Mesenchymal stem cell (in vitro differentiated cells and primary cell): ENCODE results near the gene DRC7.
A peak's percentile ranks its signal among the peaks of the same experiment; 100 is the strongest.

Source experiments
- DNase-seq: peaks from one replicate; pipeline ENCODE4 v3.0.0-alpha.2; 2013
- H2AFZ ChIP-seq: one replicate; pipeline ENCODE4 v1.6.1; 2013; ENCODE audit warnings: low read depth, mild to moderate bottlenecking, control low read depth, inconsistent platforms, low read length, moderate library complexity
- H2AK5ac ChIP-seq: 2 replicates; pipeline ENCODE4 v1.6.1; 2013; ENCODE audit warnings: low read length, moderate library complexity, mild to moderate bottlenecking, inconsistent platforms; ENCODE audit not compliant: severe bottlenecking
- H2BK120ac ChIP-seq: one replicate; pipeline ENCODE4 v1.6.1; 2013; ENCODE audit warnings: low read depth, mild to moderate bottlenecking, inconsistent platforms, low read length, moderate library complexity
- H2BK12ac ChIP-seq, 2 experiments: one replicate each; pipeline ENCODE4 v1.6.1; 2013; ENCODE audit warnings: inconsistent platforms in 2 of 2, low read length in 2 of 2, mild to moderate bottlenecking in 2 of 2, moderate library complexity in 2 of 2, control low read depth in 1 of 2
- H2BK15ac ChIP-seq: one replicate; pipeline ENCODE4 v1.6.1; 2013; ENCODE audit warnings: mild to moderate bottlenecking, low read depth, inconsistent platforms; ENCODE audit not compliant: poor library complexity, severe bottlenecking
- H2BK5ac ChIP-seq: 2 replicates; pipeline ENCODE4 v1.6.1; 2013; ENCODE audit warnings: low read depth, mild to moderate bottlenecking, low read length, control low read depth, inconsistent platforms; ENCODE audit not compliant: poor library complexity, severe bottlenecking
- H3K14ac ChIP-seq, 2 experiments: one replicate each; pipeline ENCODE4 v1.6.1; 2013; ENCODE audit warnings: inconsistent platforms in 2 of 2, low read length in 2 of 2, control low read depth in 1 of 2, mild to moderate bottlenecking in 1 of 2, moderate library complexity in 1 of 2
- H3K18ac ChIP-seq, 2 experiments: one replicate each; pipeline ENCODE4 v1.6.1; 2013; ENCODE audit warnings: inconsistent platforms in 2 of 2, low read length in 2 of 2, control low read depth in 1 of 2, low read depth in 1 of 2, mild to moderate bottlenecking in 1 of 2
- H3K23ac ChIP-seq, 2 experiments: one replicate each; pipeline ENCODE4 v1.6.1; 2013; ENCODE audit warnings: inconsistent platforms in 2 of 2, low read length in 2 of 2, mild to moderate bottlenecking in 2 of 2, moderate library complexity in 2 of 2, control low read depth in 1 of 2
- H3K27ac ChIP-seq: 2 replicates; pipeline ENCODE4 v1.5.1; 2013; ENCODE audit warnings: mild to moderate bottlenecking, moderate library complexity, low read length, control low read depth, inconsistent platforms; ENCODE audit not compliant: poor library complexity, severe bottlenecking
- H3K27me3 ChIP-seq, 2 experiments: 2 replicates each; pipeline versions ENCODE4 v1.6.1 to v1.7.0; 2013; ENCODE audit warnings: low read length in 2 of 2, mild to moderate bottlenecking in 2 of 2, moderate library complexity in 2 of 2, control low read depth in 1 of 2, inconsistent platforms in 1 of 2; ENCODE audit not compliant: control insufficient read depth in 1 of 2, insufficient read depth in 1 of 2
- H3K36me3 ChIP-seq, 2 experiments: 2 replicates each; pipeline versions ENCODE4 v1.6.1 to v1.7.0; 2013; ENCODE audit warnings: low read length in 2 of 2, control low read depth in 1 of 2, inconsistent platforms in 1 of 2, low read depth in 1 of 2, mild to moderate bottlenecking in 1 of 2; ENCODE audit not compliant: insufficient read depth in 2 of 2, control insufficient read depth in 1 of 2
- H3K4ac ChIP-seq, 2 experiments: one replicate each; pipeline ENCODE4 v1.6.1; 2013; ENCODE audit warnings: inconsistent platforms in 2 of 2, low read length in 2 of 2, mild to moderate bottlenecking in 2 of 2, moderate library complexity in 2 of 2, control low read depth in 1 of 2, low read depth in 1 of 2
- H3K4me1 ChIP-seq: 2 replicates; pipeline ENCODE4 v1.6.1; 2013; ENCODE audit warnings: low read depth, low read length, control low read depth; ENCODE audit not compliant: control insufficient read depth, insufficient read depth
- H3K4me2 ChIP-seq: 2 replicates; pipeline ENCODE4 v1.6.1; 2013; ENCODE audit warnings: low read length, mild to moderate bottlenecking, inconsistent platforms; ENCODE audit not compliant: poor library complexity, severe bottlenecking
- H3K4me3 ChIP-seq, 2 experiments: 2 replicates each; pipeline versions ENCODE4 v1.5.1 to v1.7.0; 2013; ENCODE audit warnings: low read length in 2 of 2, mild to moderate bottlenecking in 2 of 2, control low read depth in 1 of 2, low read depth in 1 of 2; ENCODE audit not compliant: insufficient read depth in 1 of 2
- H3K79me1 ChIP-seq: replicated peaks from 2 replicates; pipeline ENCODE4 v1.6.1; 2013; ENCODE audit warnings: mild to moderate bottlenecking, control low read depth, low read length, inconsistent platforms; ENCODE audit not compliant: poor library complexity, severe bottlenecking
- H3K9ac ChIP-seq: 2 replicates; pipeline ENCODE4 v1.7.0; 2013; ENCODE audit warnings: mild to moderate bottlenecking, low read length, moderate library complexity
- H3K9me3 ChIP-seq: 2 replicates; pipeline ENCODE4 v1.7.0; 2013; ENCODE audit warnings: mild to moderate bottlenecking, low read length; ENCODE audit not compliant: control insufficient read depth
- H4K8ac ChIP-seq: one replicate; pipeline ENCODE4 v1.6.1; 2013; ENCODE audit warnings: inconsistent platforms, mild to moderate bottlenecking, low read length, moderate library complexity
- H4K91ac ChIP-seq: one replicate; pipeline ENCODE4 v1.6.1; 2013; ENCODE audit warnings: mild to moderate bottlenecking, low read length, inconsistent platforms
- WGBS: methylation state at CpG from one replicate; pipeline ENCODE4 v1.1.7; 2013; ENCODE audit warnings: mixed read lengths; 5-methylcytosine and 5-hydroxymethylcytosine counted together

Gene DRC7

GRCh38 chr16:57668263-57668571 lies 26.4 kb upstream of the DRC7 start, which contains the start of gene ADGRG3:
Gene ADGRG3, plus strand, starts transcription at chr16:57668306. Its CDS starts 42 bp downstream, at chr16:57668348.
- Histone ChIP-seq H3K9me3 (no peaks in the 10 kb centered on the region), H3K23ac (no peak within 1 kb of the TSS), H2AFZ (no peak within 1 kb of the TSS), H2BK12ac (no peak within 1 kb of the TSS), H4K8ac (peak within 1 kb of the TSS; percentile 29), H2BK120ac (peak within 1 kb of the TSS; percentile 23), H3K4me1 (peaks cover 19% of the 10 kb centered on the region), H2AK5ac (no peak within 1 kb of the TSS), H3K18ac (no peak within 1 kb of the TSS), H3K9ac (no peak within 1 kb of the TSS), H2BK15ac (no peak within 1 kb of the TSS), H3K36me3 (peaks cover 3 to 29% of the 10 kb centered on the region in 2 experiments), H3K27me3 (peaks cover 7 to 30% of the 10 kb centered on the region in 2 experiments), H3K79me1 (no peaks in the 10 kb centered on the region), H3K27ac (no peak within 1 kb of the TSS), H3K14ac (peak within 1 kb of the TSS in 1 of 2 experiments; percentile 9), H3K4me3 (no peak within 1 kb of the TSS), H3K4me2 (no peak within 1 kb of the TSS), H3K4ac (no peak within 1 kb of the TSS), H4K91ac (no peak within 1 kb of the TSS), H2BK5ac (no peak within 1 kb of the TSS)
- DNase-seq, result no peak
- 90% methylated on average over 8 of the region's 11 CpGs for WGBS

DNA sequence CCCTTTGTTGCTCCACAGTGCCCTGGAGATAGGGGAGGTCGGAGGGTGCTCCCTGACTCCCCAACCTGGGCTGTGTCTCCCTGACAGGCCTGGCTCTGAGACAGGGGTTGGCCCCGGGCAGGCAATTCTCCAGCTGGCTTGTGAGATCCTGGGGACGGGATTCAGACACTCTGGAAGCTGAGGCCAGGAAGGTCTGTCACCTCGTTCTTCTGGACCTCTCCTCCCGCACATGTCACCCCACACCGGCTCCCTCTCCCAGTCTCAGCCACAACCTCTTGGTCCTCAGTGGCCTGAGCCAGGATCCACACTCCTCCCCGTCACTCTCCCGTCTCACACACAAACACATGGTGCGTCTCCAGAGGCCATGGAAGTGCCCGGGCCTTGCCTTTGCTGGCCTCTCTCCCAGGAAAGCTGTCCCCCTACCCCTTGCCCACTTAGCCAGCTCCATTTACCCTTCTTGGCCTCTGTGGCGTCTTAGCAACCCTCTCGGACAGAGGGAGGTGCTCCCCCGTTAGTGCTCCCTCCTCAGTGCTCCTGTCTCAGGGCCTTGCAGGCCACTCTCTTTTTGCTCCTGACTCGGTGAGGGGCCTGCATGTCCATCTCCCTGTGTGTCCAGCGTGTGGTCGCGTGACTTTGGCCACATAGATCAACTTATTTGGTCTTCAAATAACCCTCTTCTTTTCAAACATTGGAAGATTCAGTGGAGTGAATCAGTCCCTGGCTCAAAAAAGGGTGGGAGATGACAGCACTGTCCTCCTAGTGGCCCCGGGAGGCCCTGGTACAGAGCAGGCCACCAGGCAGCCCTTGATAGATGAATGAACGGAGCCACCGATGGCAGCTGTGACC lies 25.8 kb upstream of the DRC7 start:
- Histone ChIP-seq H3K18ac (no peak overlapping the region), H3K79me1 (no peaks in the 10 kb centered on the region), H3K4me1 (peaks cover 19% of the 10 kb centered on the region), H3K9me3 (no peaks in the 10 kb centered on the region), H4K8ac (no peak overlapping the region), H2BK12ac (no peak overlapping the region), H2AK5ac (no peak overlapping the region), H4K91ac (no peak overlapping the region), H2BK120ac (no peak overlapping the region), H2BK5ac (no peak overlapping the region), H3K4me3 (no peak overlapping the region), H2BK15ac (no peak overlapping the region), H3K14ac (no peak overlapping the region), H3K27ac (no peak overlapping the region), H3K36me3 (peaks cover 3 to 23% of the 10 kb centered on the region in 2 experiments), H3K4me2 (no peak overlapping the region), H3K23ac (no peak overlapping the region), H3K9ac (no peak overlapping the region), H2AFZ (no peak overlapping the region), H3K27me3 (peaks cover 13 to 36% of the 10 kb centered on the region in 2 experiments), H3K4ac (no peak overlapping the region)
- WGBS, result 92% methylated on average over 18 of the region's 20 CpGs
- no peak for DNase-seq

DNA sequence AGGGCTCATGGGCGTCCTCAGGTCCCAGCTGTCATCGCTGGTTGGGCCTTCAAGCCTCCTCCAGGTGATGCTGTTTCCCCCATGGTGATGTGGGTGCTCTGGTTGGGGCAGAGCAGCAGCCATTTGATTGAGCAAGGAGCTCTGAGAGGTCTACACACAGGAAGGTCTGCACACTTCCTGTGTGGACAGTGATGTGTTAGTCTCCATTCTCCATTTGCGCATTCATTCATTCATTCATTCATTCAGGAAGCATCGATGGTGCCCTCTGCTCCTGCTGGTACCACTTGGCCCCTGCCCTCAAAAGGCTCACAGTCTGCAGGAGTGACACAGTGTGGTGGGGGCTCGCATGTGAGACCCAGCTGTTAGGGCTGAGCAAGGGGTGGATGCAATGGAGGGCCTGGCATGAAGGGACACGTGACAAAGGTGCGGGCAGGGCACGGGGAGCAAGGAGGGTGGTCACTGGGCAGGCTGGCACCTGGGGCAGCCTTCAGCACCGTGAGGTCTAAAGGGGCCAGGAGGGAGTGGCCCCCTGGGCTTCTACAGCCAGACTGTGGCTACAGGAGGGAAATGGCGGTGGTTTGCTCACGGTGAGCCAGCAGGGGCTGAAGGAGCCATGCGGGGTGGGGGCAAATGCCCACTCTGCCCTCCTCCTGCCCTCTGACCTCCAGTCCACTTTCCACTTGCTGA lies 25.0 kb upstream of the DRC7 start:
- peaks cover 14% of the 10 kb centered on the region for H3K4me1 ChIP-seq
- H3K9ac ChIP-seq, result no peak overlapping the region
- peaks cover 20 to 43% of the 10 kb centered on the region in 2 experiments for H3K27me3 ChIP-seq
- H3K9me3 ChIP-seq, result no peaks in the 10 kb centered on the region
- H4K91ac ChIP-seq, result no peak overlapping the region
- H3K4me3 ChIP-seq, result no peak overlapping the region
- DNase-seq, result no peak
- H3K4ac ChIP-seq, result no peak overlapping the region
- peak overlapping the region in 1 of 2 experiments; percentile 5 for H3K14ac ChIP-seq
- no peak overlapping the region for H2AK5ac ChIP-seq
- no peak overlapping the region for H3K27ac ChIP-seq
- no peak overlapping the region for H2BK120ac ChIP-seq
- no peak overlapping the region for H3K23ac ChIP-seq
- no peak overlapping the region for H4K8ac ChIP-seq
- 94% methylated on average over 11 of the region's 12 CpGs for WGBS
- no peak overlapping the region for H3K4me2 ChIP-seq
- H3K36me3 ChIP-seq, result peaks cover 3 to 15% of the 10 kb centered on the region in 2 experiments
- no peak overlapping the region for H2BK15ac ChIP-seq
- H2AFZ ChIP-seq, result no peak overlapping the region
- no peak overlapping the region for H2BK5ac ChIP-seq
- no peaks in the 10 kb centered on the region for H3K79me1 ChIP-seq
- H2BK12ac ChIP-seq, result no peak overlapping the region
- H3K18ac ChIP-seq, result no peak overlapping the region

DNA sequence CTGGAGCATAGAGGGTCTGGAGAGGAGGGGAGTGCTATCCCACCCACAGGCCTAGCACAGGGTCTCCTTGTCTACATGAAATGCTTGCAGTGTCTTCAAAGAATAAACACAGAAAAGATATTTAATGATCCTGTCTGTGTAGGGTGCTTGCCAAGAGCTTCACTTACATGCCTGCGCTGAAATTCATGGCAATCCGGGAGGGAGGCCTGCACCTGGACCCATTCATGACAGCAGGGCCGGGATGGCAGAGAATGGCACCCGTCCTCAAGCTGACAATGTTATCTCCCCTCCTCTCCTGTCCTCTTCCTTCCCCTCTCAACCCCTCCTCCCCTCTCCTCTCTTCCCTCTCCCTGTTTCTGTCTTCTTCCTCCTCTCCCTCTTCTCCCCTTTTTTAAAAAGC lies 24.4 kb upstream of the DRC7 start:
- no peak overlapping the region for H2AK5ac ChIP-seq
- H4K8ac ChIP-seq, result no peak overlapping the region
- peaks cover 0 to 11% of the 10 kb centered on the region in 2 experiments for H3K36me3 ChIP-seq
- H3K4me2 ChIP-seq, result no peak overlapping the region
- H2AFZ ChIP-seq, result no peak overlapping the region
- no peaks in the 10 kb centered on the region for H3K9me3 ChIP-seq
- H2BK5ac ChIP-seq, result no peak overlapping the region
- H3K27me3 ChIP-seq, result peaks cover 20 to 43% of the 10 kb centered on the region in 2 experiments
- H3K9ac ChIP-seq, result no peak overlapping the region
- WGBS, result 75% methylated on average over 4 of the region's 4 CpGs
- H3K4ac ChIP-seq, result no peak overlapping the region
- no peak for DNase-seq
- H3K4me3 ChIP-seq, result no peak overlapping the region
- no peaks in the 10 kb centered on the region for H3K79me1 ChIP-seq
- H3K4me1 ChIP-seq, result peaks cover 13% of the 10 kb centered on the region
- H3K27ac ChIP-seq, result no peak overlapping the region
- H3K18ac ChIP-seq, result no peak overlapping the region
- no peak overlapping the region for H2BK15ac ChIP-seq
- no peak overlapping the region for H2BK120ac ChIP-seq
- no peak overlapping the region for H3K23ac ChIP-seq
- H2BK12ac ChIP-seq, result no peak overlapping the region
- no peak overlapping the region for H3K14ac ChIP-seq
- no peak overlapping the region for H4K91ac ChIP-seq
